Glutamatergic neuron (in vitro differentiated cells): ENCODE data around the gene MBNL3. TPM values are rescaled to one million over a fixed set of nuclear protein-coding genes. Genes with fewer than 3 reads are reported as not detected.

Experiments used
- DNase-seq: peaks from one replicate; pipeline ENCODE4 v3.0.0; 2022
- H3K27ac Mint-ChIP-seq: one replicate; pipeline ENCODE4 v1.8.0; 2020; ENCODE audit warnings: mild to moderate bottlenecking, mixed read lengths, inconsistent platforms; ENCODE audit not compliant: unreplicated experiment
- H3K27me3 Mint-ChIP-seq: one replicate; pipeline ENCODE4 v1.8.0; 2020; ENCODE audit warnings: mild to moderate bottlenecking, moderate library complexity, mixed read lengths, inconsistent platforms; ENCODE audit not compliant: unreplicated experiment
- H3K36me3 Mint-ChIP-seq: one replicate; pipeline ENCODE4 v1.8.0; 2020; ENCODE audit warnings: mild to moderate bottlenecking, mixed read lengths, inconsistent platforms; ENCODE audit not compliant: unreplicated experiment
- H3K4me1 Mint-ChIP-seq: one replicate; pipeline ENCODE4 v1.8.0; 2020; ENCODE audit warnings: mild to moderate bottlenecking, low read depth, mixed read lengths, inconsistent platforms; ENCODE audit not compliant: unreplicated experiment
- H3K4me3 Mint-ChIP-seq: one replicate; pipeline ENCODE4 v1.8.0; 2020; ENCODE audit warnings: mild to moderate bottlenecking, mixed read lengths, inconsistent platforms; ENCODE audit not compliant: unreplicated experiment
- H3K9me3 Mint-ChIP-seq: one replicate; pipeline ENCODE4 v1.8.0; 2020; ENCODE audit warnings: mild to moderate bottlenecking, moderate library complexity, mixed read lengths, inconsistent platforms; ENCODE audit not compliant: unreplicated experiment
- total RNA-seq: library from RNA; stranded (reverse); fragmentation: NEBNext Ultra II Directional; extraction: Animal tissue kit (Norgen Biotek cat#: 25700); gene quantifications from one replicate; pipeline ENCODE4 v1.2.1, GENCODE V29; 2021; ENCODE audit not compliant: unreplicated experiment
- TF ChIP-seq, protein P1 (sequence below): fragments of 200-600 bp; sonication (generic); IDR thresholded peaks from one replicate; pipeline ENCODE4 v1.5.0; 2021; ENCODE audit not compliant: partially characterized antibody, unreplicated experiment

Gene MBNL3
- total RNA-seq, 1 donor from 2014 or later = 1.0 TPM

DNA sequence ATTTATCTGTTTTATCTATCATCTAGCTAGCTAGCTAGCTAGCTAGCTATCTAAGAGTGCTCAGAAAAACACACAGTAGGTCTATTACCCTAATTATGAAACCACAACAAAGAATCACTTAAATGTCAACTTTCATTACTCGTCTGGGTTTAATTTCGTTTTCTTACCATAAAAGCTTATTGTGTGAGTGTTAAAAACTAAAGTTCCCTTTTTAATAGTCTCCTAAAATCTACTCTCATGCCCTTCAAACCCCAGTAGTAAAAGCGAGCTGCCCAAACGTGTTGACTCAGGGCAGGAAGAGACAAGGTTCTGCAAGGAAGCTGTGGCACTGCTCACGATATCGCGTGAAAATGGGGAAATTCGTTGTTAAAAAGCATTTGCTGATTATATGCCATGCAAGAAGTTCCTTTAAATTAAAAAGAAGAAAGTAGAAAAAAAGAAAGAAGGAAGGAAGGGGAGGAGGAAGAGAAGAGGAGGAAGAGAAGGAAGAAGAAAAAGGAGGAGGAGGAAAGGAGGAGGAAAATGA lies 595 bp downstream of the MBNL3 start:
- no peak for DNase-seq
- H3K27me3 Mint-ChIP-seq = peaks cover 3% of the 10 kb centered on the region
- no peaks in the 10 kb centered on the region for H3K36me3 Mint-ChIP-seq
- H3K4me1 Mint-ChIP-seq = no peaks in the 10 kb centered on the region
- peaks cover 2% of the 10 kb centered on the region for H3K9me3 Mint-ChIP-seq
- H3K27ac Mint-ChIP-seq = no peak overlapping the region
- peak overlapping the region; percentile 83 for H3K4me3 Mint-ChIP-seq
- TF ChIP-seq, protein P1, sequence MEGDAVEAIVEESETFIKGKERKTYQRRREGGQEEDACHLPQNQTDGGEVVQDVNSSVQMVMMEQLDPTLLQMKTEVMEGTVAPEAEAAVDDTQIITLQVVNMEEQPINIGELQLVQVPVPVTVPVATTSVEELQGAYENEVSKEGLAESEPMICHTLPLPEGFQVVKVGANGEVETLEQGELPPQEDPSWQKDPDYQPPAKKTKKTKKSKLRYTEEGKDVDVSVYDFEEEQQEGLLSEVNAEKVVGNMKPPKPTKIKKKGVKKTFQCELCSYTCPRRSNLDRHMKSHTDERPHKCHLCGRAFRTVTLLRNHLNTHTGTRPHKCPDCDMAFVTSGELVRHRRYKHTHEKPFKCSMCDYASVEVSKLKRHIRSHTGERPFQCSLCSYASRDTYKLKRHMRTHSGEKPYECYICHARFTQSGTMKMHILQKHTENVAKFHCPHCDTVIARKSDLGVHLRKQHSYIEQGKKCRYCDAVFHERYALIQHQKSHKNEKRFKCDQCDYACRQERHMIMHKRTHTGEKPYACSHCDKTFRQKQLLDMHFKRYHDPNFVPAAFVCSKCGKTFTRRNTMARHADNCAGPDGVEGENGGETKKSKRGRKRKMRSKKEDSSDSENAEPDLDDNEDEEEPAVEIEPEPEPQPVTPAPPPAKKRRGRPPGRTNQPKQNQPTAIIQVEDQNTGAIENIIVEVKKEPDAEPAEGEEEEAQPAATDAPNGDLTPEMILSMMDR = no peak

DNA sequence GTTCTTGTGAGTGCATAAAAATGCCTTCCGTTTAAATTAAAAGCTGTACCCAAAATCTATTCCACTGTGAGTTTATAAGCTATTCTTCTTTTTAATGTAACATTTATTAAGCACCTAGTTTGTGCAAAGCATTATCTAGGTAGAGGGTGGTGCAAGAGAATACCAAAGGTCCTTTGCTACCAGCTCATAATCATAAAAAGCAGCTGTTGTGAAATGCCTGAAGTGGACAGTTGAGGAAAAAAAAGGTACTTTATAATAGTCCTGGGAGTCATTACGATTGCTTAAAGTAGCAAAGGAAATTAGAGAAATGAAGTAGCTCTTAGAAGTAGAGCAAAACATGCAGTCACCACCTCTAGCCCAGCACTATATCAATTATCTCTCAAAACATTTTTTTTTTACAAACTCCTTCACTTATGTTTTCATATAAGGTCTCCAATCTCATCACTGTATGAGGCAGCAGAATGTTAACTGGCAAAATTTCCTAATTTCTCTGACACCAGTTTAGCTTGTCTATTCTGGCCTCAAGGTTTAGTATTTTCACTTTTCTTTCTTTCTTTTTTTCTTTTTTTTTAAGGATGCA lies 2.1 kb downstream of the MBNL3 start:
- Mint-ChIP-seq H3K36me3 (no peaks in the 10 kb centered on the region), H3K4me1 (peaks cover 2% of the 10 kb centered on the region), H3K27me3 (peaks cover 1% of the 10 kb centered on the region), H3K9me3 (peaks cover 2% of the 10 kb centered on the region), H3K27ac (no peak overlapping the region), H3K4me3 (no peak overlapping the region)
- TF ChIP-seq, protein P1 = no peak
- no peak for DNase-seq

DNA sequence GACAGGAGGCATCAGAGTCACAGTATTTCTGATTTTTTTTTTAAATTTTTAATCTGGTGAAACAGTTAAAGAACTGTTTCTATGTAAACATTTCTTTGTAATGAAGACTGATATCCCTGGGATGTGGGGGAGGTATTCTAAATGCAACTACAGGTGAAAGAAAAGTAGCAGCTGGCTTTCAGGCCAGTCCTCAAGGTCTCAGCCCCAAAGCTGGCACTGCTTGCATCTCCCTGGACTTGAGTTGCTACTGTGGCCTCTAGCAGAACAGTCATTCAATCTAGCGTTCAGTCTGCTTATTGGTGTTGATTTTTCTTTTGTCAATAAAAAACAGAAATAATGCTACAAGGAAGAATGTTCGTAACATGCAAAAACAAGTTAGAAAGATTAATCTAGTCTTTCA lies 4.9 kb downstream of the MBNL3 start:
- peaks cover 2% of the 10 kb centered on the region for H3K4me1 Mint-ChIP-seq
- H3K27ac Mint-ChIP-seq = no peak overlapping the region
- TF ChIP-seq, protein P1 = no peak
- H3K36me3 Mint-ChIP-seq = no peaks in the 10 kb centered on the region
- H3K4me3 Mint-ChIP-seq = no peak overlapping the region
- no peaks in the 10 kb centered on the region for H3K9me3 Mint-ChIP-seq
- no peak for DNase-seq
- no peaks in the 10 kb centered on the region for H3K27me3 Mint-ChIP-seq

DNA sequence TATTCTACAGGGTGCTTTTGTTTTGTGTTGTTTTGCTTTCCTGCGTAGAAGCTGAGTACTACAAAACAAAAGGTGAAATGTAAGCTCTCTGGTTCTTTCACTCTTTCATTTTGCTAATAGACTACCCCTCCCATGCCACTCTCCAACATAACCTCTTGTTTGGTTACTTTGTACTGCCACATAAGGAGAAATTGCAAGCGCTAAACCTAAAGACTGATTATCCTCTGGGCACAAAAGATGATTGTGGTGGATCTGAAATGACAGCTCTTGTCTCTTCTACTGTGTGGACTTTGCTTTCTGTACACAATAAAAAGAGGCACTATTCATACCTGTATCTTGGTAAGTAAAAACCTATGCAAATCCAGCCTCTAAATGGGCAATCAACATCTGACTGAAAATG lies 5.3 kb downstream of the MBNL3 start:
- no peak overlapping the region for H3K27ac Mint-ChIP-seq
- H3K9me3 Mint-ChIP-seq = no peaks in the 10 kb centered on the region
- H3K4me3 Mint-ChIP-seq = no peak overlapping the region
- H3K27me3 Mint-ChIP-seq = no peaks in the 10 kb centered on the region
- TF ChIP-seq, protein P1 = no peak
- DNase-seq = no peak
- peaks cover 2% of the 10 kb centered on the region for H3K4me1 Mint-ChIP-seq
- no peaks in the 10 kb centered on the region for H3K36me3 Mint-ChIP-seq

DNA sequence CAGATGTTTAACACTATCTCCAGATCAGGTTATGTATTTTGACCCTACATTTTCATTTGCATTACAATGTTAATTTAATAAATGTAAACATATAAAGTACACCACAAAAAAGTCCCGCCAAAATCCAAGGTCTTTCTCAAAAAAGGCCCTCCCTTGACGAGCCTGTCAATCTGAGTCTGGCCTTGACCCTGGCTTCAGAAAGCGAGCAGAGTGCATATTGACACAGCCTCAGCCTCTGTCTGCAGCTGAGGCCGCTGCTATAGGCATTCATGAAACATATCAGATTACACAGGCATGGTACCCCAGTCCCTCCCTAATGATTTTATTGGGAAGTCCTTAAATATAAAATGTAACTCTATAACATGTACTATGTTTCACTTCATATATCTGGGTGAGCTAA lies 6.2 kb downstream of the MBNL3 start:
- H3K27me3 Mint-ChIP-seq = no peaks in the 10 kb centered on the region
- H3K27ac Mint-ChIP-seq = no peak overlapping the region
- H3K4me3 Mint-ChIP-seq = no peak overlapping the region
- DNase-seq = peak; percentile 18
- no peaks in the 10 kb centered on the region for H3K36me3 Mint-ChIP-seq
- TF ChIP-seq, protein P1 = no peak
- H3K9me3 Mint-ChIP-seq = no peaks in the 10 kb centered on the region
- H3K4me1 Mint-ChIP-seq = peaks cover 2% of the 10 kb centered on the region
